GM21529 (cell line): Measurements from ENCODE around the gene BTLA.
"Not testable (repeated sequence)": the region's sequence is repeated elsewhere in the genome, so short reads cannot be mapped to it uniquely, and the experiment has no call there.

Source experiments
- ATAC-seq: cut with Tn5 transposase; IDR thresholded peaks from one replicate; pipeline ENCODE4 v1.9.1; 2021; ENCODE audit not compliant: unreplicated experiment

BTLA gene

GRCh38 chr3:112456147-112456546 is 43.1 kb downstream of the BTLA start:
- ATAC-seq = no peak

DNA sequence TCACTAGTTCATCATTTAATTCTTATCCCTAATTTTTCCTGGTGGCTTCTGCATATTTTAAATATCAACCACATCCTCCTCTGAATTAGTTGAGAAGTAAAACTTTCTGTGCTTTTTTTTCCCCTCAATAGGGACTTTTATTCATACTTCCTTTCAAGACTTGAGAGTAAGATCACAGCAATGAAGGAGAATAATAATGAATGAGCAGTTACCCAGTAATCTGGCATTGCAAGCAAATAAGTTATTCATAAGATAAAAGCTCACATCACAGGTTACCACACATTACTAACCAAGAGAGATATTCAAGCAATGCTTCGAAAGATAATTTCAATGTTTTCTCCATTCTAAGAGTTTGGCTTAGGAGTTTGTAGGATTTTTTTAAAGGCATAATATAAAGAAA is 50.3 kb downstream of the BTLA start:
- ATAC-seq = no peak

- ATAC-seq = no peak
These were observed 52.9 kb downstream of the BTLA start for GRCh38 chr3:112446343-112446742.

GRCh38 chr3:112445839-112446238 is 53.4 kb downstream of the BTLA start:
- ATAC-seq = no peak

DNA sequence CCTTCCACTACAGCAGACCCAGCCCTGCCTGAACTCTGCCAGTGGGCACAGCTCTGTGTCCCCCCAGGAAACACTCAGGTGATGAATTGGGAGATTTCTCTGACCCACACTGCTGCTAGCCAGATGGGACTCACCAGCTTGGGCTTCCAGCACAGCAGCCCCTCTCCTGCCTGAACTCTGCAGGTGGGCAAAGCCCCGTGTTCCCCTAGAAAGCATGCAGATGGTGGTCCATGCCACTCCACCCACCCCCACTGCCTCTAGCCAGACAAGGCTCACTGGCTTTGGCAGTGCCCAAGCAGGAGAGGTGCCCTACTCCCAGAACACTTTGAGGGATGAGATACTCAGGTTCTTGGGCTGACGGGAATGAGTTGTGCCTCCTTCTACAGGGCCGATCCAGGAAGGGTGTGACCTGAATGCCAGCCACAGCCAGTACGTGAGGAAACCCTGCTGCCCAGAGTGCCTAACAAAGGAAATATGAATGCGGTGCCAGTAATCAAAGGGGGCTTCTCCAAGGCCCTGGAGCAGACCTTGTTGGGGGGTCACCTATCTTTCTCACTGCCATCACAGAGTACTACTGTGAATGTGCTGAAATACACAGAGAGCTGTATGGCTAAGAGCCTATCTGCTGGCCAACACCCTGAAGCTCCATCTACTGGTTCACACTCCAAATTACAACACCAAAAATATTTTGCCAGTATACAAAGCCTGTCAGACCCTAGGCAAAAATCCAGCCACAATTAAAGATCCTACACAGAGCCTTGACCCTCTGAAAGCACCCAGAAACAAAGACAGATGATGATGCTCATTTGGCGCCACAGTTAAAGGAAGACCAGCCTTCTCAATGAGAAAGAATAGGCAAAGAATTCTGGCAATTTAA is 61.9 kb downstream of the BTLA start:
- ATAC-seq = peak; percentile 85

GRCh38 chr3:112429960-112430359 is 69.3 kb downstream of the BTLA start:
- ATAC-seq = no peak

DNA sequence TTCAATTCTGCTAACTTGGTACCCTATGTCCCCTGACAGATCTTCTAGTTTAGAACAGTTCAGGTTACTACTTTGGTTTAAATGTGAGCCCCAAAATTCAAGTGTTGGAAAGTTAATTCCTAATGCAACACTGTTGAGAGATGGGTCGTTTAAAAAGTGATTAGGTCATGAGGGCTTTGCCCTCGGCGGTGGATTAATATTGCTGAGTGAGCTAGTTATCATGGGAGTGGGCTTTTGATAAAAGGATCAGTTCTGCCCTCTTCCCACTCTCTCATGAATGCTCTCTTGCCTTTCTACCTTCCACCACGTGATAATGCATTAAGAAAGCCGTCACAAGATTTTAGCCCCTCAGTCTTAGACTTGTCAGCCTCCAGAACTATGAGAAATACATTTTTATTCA is 72.1 kb downstream of the BTLA start:
- ATAC-seq = no peak

DNA sequence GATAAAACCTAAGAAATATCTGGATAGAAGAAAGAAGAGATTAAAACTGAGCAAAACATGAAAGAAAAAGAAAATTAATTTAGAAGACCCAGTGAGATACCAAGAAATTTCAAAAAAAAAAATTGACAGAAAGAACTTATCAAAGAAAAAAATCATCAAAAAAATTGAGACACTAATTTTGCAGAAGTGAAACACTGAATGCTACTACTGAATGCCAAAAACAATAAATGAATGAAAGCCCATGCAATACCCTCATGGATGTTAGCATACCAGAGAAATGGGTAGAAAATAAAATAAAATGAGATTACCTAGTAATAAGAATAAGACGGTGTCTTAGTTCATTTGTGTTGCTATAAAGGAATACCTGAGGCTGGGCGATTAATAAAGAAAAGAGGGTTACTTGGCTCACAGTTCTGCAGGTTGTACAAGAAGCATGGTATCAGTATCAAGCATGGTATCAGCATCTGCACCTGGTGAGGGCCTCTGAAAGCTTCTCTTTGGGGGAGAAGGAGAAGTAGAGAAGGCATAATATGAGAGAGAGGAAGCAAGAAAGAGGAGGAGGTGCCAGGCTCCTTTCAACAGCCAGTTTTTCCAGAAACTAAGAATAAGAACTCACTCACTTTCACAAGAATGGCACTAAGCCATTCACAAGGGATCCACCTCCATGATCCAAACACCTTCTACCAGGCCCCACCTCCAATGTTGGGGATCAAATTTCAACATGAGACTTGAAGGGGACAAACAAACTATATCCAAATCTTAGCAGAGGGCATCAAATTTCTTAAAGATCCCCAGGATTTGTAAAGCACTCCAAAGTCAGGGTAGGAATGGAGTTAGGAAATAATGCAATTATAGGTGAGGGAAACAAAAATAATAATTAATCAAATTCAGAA is 73.2 kb downstream of the BTLA start:
- ATAC-seq = peak; percentile 73

- ATAC-seq = no peak
These were observed 73.9 kb downstream of the BTLA start for GRCh38 chr3:112425382-112425781.

GRCh38 chr3:112424394-112424793 is 74.9 kb downstream of the BTLA start:
- no peak for ATAC-seq

DNA sequence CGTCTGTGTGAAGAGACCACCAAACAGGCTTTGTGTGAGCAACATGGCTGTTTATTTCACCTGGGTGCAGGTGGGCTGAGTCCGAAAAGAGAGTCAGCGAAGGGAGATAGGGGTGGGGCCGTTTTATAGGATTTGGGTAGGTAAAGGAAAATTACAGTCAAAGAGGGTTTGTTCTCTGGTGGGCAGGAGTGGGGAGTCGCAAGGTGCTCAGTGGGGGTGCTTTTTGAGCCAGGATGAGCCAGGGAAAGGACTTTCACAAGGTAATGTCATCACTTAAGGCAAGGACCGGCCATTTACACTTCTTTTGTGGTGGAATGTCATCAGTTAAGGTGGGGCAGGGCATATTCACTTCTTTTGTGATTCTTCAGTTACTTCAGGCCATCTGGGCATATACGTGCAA is 76.4 kb downstream of the BTLA start:
- not testable (repeated sequence) for ATAC-seq

DNA sequence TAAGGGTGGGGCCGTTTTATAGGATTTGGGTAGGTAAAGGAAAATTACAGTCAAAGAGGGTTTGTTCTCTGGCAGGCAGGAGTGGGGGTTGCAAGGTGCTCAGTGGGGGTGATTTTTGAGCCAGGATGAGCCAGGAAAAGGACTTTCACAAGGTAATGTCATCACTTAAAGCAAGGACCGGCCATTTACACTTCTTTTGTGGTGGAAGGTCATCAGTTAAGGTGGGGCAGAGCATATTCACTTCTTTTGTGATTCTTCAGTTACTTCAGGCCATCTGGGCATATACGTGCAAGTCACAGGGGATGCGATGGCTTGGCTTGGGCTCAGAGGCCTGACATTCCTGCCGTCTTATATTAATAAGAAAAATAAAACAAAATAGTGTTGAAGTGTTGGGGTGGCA is 80.7 kb downstream of the BTLA start:
- ATAC-seq = not testable (repeated sequence)

GRCh38 chr3:112417696-112418318 is 81.5 kb downstream of the BTLA start:
- no peak for ATAC-seq

DNA sequence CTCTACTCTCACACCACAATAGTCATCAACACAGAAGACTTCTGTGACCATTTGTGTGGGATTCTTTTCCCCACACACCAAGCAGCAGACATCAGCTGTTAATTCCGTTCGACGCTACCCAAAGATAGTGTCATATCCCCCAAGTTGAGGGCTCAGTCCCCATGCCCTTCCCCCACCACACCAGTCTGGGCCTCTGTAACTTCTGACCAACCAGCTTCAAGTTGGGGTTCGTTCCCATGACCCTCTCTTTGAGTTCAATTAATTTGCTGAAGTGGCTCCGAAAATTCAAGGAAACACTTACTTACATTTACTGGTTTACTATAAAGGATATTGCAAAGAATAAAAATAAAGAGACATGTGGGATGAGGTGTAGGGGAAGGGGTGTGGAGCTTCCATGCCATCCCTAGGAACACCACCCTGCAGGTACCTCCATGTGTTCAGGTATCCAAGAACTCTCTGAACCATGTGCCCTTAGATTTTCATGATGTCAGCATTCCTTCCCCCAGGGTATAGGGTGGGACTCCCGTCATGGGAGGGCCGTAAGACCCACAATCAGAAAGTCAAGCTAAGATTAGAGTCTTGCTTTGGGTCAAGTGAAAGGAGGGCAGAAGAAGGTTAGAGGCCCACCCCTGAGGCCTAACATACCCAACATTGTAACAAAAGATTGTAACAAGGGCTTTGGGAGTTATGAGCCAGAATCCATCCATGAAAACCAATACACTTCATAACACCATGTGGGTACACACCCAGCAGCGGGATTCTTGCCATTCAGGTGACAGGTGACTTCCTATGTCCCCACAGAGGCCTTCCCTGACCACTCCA is 82.7 kb downstream of the BTLA start:
- no peak for ATAC-seq

GRCh38 chr3:112415390-112415789 is 83.9 kb downstream of the BTLA start:
- ATAC-seq = no peak
